MCF 10A (cell line): Measurements from ENCODE around the gene DSCAML1. TPM values are rescaled to one million over a fixed set of nuclear protein-coding genes. Genes with fewer than 3 reads are reported as not detected.

ENCODE experiments used
- BruUV-seq: library from RNA; stranded (reverse); fragments of 400-500 nt; replicated peaks from 2 replicates; lab custom pipeline; 2021; lab: Mats Ljungman, UMichigan
- CTCF ChIA-PET: fragments of 300-600 bp; sonication (Branson Sonifier 250); formaldehyde crosslinking; extraction: SDS; loops from one replicate; lab custom pipeline; 2021; ENCODE audit warnings: antibody characterized with exemption, inconsistent platforms; lab: Yijun Ruan, JAX
- POLR2A ChIA-PET: fragments of 300-600, 350-650 bp; sonication (Branson Sonifier 250); formaldehyde crosslinking; extraction: SDS; loops from one replicate; lab custom pipeline; 2020; ENCODE audit warnings: antibody characterized with exemption, inconsistent platforms; lab: Yijun Ruan, JAX
- DNase-seq: peaks from one replicate; pipeline ENCODE4 v3.0.0-alpha.2; 2018; ENCODE audit not compliant: unreplicated experiment
- H3K27ac Mint-ChIP-seq: one replicate; pipeline ENCODE4 v1.8.0; 2022; ENCODE audit warnings: mild to moderate bottlenecking, low read depth, mixed read lengths; ENCODE audit not compliant: unreplicated experiment
- H3K27me3 Mint-ChIP-seq: one replicate; pipeline ENCODE4 v1.8.0; 2022; ENCODE audit warnings: mixed read lengths; ENCODE audit not compliant: insufficient read depth, unreplicated experiment
- H3K36me3 Mint-ChIP-seq: one replicate; pipeline ENCODE4 v1.8.0; 2022; ENCODE audit warnings: mild to moderate bottlenecking, moderate library complexity, mixed read lengths; ENCODE audit not compliant: insufficient read depth, unreplicated experiment
- H3K4me1 Mint-ChIP-seq: one replicate; pipeline ENCODE4 v1.8.0; 2022; ENCODE audit warnings: mixed read lengths; ENCODE audit not compliant: insufficient read depth, unreplicated experiment
- H3K4me3 Mint-ChIP-seq: one replicate; pipeline ENCODE4 v1.8.0; 2022; ENCODE audit warnings: mild to moderate bottlenecking, moderate library complexity, mixed read lengths; ENCODE audit not compliant: unreplicated experiment
- H3K9me3 Mint-ChIP-seq: one replicate; pipeline ENCODE4 v1.8.0; 2022; ENCODE audit warnings: mixed read lengths; ENCODE audit not compliant: unreplicated experiment
- intact Hi-C: fragments of 100-400 bp; cut with micrococcal nuclease; formaldehyde crosslinking; loops from 2 replicates; pipeline ENCODE4 v1.14.1; 2022
- total RNA-seq: library from RNA; stranded (reverse); gene quantifications from 2 replicates; pipeline ENCODE4 v1.2.3, GENCODE V29; 2022
- TF ChIP-seq, protein P1 (sequence below): fragments of 200-600 bp; IDR thresholded peaks from one replicate; pipeline ENCODE4 v1.8.0; 2022; ENCODE audit warnings: antibody characterized with exemption, mild to moderate bottlenecking; ENCODE audit not compliant: unreplicated experiment

DSCAML1 gene
- total RNA-seq, 1 experiment from 2014 or later = not detected

DNA sequence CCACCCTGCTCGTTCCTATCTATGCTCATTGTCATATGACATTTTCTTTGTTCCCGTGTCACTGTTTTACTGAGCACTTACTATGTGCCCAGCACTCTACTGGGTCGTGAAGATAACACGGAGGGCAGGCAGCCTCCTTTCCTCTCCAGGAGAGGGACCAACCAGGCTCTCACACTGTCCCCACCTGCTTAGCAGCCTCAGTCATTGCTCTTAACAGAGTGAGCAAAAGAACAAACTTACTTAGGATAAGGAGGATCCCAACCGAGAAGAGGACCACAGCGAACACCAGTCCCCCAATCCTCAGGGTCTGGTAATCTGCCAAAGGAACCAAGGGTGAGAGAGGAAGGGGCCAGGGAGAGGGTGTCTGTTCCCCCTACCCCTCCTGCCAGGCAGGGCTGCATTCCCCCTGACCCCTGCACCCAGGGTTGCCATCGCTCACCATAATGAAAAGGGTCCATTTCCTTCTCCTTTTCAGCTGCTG, 44.6 kb upstream of the DSCAML1 start:
- POLR2A ChIA-PET = interaction anchor here (2.2 kb wide), 1 partner anchor 105 kb away, joined by 7 read pairs; no protein-coding TSS in a partner anchor
- no peak overlapping the region for H3K27ac Mint-ChIP-seq
- CTCF ChIA-PET = interaction anchor here (0.8 to 7.7 kb wide), 4 partner anchors 8 to 104 kb away, joined by 3 to 200 read pairs (median 28); no protein-coding TSS in a partner anchor
- no peaks in the 10 kb centered on the region for H3K9me3 Mint-ChIP-seq
- H3K4me1 Mint-ChIP-seq = no peaks in the 10 kb centered on the region
- H3K27me3 Mint-ChIP-seq = peaks cover 25% of the 10 kb centered on the region
- no peak for DNase-seq
- peaks cover 6% of the 10 kb centered on the region for H3K36me3 Mint-ChIP-seq
- no peak overlapping the region for H3K4me3 Mint-ChIP-seq
- BruUV-seq = no TSS peak
- TF ChIP-seq, protein P1, sequence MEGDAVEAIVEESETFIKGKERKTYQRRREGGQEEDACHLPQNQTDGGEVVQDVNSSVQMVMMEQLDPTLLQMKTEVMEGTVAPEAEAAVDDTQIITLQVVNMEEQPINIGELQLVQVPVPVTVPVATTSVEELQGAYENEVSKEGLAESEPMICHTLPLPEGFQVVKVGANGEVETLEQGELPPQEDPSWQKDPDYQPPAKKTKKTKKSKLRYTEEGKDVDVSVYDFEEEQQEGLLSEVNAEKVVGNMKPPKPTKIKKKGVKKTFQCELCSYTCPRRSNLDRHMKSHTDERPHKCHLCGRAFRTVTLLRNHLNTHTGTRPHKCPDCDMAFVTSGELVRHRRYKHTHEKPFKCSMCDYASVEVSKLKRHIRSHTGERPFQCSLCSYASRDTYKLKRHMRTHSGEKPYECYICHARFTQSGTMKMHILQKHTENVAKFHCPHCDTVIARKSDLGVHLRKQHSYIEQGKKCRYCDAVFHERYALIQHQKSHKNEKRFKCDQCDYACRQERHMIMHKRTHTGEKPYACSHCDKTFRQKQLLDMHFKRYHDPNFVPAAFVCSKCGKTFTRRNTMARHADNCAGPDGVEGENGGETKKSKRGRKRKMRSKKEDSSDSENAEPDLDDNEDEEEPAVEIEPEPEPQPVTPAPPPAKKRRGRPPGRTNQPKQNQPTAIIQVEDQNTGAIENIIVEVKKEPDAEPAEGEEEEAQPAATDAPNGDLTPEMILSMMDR = no peak
- intact Hi-C loops = no loop called here

DNA sequence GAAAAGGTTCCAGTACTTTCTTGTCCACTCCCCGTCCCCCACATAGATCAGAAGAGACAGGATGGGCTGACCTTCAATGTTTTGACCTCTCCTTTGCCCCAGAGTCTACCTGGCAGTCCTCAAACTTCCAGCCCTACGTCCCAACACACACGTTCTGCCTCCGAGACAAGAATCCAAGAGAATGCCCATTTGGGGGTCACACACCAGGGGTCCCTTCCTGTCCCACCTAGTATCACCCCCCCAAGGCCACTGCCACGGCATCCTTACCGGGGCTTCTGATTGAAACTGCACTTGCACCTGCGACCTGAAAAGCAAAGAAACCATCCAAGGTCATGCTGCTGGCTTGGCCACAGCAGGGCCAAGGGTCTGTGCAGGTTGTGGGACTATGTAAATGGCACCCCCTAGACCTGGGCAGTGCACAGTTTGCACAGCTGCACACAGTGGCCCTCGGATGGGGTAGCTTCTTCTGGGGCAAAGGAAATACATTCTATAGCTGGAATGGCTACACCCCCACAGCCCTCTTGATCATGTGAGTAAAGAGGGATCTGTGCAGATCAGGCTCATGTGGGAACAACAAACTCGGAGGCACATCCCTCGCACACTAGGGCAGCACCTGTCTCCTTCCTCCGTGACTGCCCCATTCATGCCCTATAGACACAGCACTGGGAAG, 44.0 kb upstream of the DSCAML1 start:
- Mint-ChIP-seq H3K36me3 (peaks cover 6% of the 10 kb centered on the region), H3K27ac (no peak overlapping the region), H3K4me1 (no peaks in the 10 kb centered on the region), H3K27me3 (peaks cover 31% of the 10 kb centered on the region), H3K4me3 (no peak overlapping the region), H3K9me3 (no peaks in the 10 kb centered on the region)
- BruUV-seq = no TSS peak
- DNase-seq = no peak
- ChIA-PET POLR2A (interaction anchor here (2.2 kb wide), 1 partner anchor 106 kb away, joined by 7 read pairs; no protein-coding TSS in a partner anchor), CTCF (interaction anchor here (0.6 to 7.7 kb wide), 3 partner anchors 20 to 113 kb away, joined by 3 to 200 read pairs (median 5); no protein-coding TSS in a partner anchor)
- intact Hi-C loops = no loop called here
- TF ChIP-seq, protein P1 = no peak

DNA sequence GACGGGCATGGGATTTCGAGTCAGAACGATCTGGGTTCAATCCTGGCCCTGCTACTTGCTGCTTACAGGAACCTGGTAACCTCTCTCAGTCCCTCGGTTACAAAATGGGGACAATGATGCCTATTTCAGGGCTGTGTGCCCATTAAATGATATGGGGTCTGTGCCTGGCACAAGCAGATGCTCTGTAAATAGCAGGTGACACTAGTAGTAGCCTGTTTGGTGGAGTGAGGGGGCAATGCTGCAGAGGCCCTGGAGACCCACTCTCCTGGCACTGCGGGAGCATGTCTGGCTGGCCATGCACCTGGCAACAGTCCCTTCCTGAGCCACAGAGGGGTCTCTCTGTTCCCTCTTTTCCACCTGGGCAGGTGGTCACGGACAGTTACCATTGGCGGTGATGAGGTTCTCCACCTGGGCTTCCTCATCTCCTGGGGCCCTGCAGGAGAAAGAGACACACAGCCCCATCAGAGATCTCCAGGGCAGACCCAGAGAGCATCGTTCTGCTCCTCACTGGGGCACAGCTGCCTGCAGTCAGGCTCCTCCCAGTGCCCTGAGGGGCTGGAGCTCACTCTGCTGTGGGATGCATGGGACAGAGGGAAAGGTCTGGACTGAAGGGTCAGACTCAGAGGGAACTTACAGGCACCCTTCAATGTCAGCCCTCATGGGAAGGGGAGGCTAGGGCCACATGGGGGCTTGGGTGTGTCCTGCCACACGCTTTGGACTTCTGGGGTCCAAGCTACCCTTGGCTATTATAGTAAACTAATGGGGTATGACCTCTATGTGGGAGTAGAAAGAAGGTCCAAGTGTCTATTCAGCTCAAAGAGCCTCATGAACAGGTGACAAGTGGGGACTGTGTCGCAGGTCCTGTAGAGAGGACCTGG, 43.2 kb upstream of the DSCAML1 start:
- no peaks in the 10 kb centered on the region for H3K4me1 Mint-ChIP-seq
- peaks cover 6% of the 10 kb centered on the region for H3K36me3 Mint-ChIP-seq
- CTCF ChIA-PET = interaction anchor here (0.6 to 7.7 kb wide), 3 partner anchors 19 to 114 kb away, joined by 3 to 200 read pairs (median 5); no protein-coding TSS in a partner anchor
- no peak overlapping the region for H3K27ac Mint-ChIP-seq
- BruUV-seq = no TSS peak
- H3K27me3 Mint-ChIP-seq = peaks cover 32% of the 10 kb centered on the region
- no peak overlapping the region for H3K4me3 Mint-ChIP-seq
- TF ChIP-seq, protein P1 = no peak
- DNase-seq = no peak
- H3K9me3 Mint-ChIP-seq = no peaks in the 10 kb centered on the region
- POLR2A ChIA-PET = no interaction called here
- intact Hi-C loops = no loop called here
